Measurements from ENCODE around the gene CALY.

CALY gene

GRCh38 chr10:133350950-133351329 lies 14.2 kb upstream of the CALY start:
- DNase-seq, result no peak

DNA sequence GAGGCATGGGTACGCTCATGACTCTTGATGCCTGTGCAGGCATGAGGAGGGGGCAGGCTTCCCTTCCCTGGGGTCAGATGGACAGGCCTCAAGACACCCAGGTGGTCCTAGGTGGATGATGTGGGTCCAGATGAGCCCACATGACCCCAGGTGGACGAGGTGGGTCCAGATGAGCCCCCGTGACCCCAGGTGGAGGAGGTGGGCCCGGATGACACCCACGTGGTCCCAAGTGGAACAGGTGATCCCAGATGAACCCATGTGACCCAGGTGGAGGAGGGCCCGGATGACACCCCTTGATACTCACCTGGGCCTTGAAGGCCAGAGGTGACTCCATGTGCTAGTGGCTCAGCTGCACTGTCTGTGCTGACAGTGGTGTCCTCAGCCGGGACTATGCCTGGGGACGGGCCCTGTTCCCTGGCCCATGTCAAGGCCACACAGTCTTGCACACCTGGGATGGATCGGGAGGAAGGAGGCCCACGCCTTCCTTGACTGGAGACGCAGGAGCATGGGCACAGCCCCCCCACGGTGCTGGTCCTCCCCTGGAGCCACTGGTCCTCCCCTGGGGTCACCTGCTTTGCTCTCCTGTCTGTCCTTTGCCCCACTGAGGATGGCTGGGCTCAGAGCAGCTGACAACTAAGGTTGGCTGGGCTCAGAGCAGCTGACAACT lies 13.7 kb upstream of the CALY start:
- DNase-seq, result no peak

DNA sequence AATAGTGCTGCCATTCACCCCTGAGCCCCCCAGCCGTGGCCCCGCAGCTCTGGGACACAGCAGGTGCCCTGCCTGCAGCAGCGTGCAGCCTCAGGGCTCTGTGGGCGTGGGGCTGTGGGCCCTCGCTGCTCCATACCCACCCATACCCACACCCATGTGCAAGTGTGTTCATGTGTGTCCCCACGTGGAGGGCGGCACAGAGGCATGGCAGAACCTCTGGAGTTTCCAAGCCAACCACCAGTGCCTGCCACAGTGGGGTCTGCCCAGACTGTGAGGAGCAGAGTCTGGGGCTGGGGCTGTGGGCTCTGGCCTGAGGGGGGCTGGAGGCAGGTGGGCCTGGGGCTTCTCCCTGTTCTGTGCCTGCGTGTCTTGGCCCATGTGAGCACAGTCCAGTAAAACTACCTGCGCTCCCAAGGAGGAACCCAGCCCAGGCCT lies 12.9 kb upstream of the CALY start:
- no peak for DNase-seq

- no peak for DNase-seq
Observed at GRCh38 chr10:133349160-133349568, 12.5 kb upstream of the CALY start.

DNA sequence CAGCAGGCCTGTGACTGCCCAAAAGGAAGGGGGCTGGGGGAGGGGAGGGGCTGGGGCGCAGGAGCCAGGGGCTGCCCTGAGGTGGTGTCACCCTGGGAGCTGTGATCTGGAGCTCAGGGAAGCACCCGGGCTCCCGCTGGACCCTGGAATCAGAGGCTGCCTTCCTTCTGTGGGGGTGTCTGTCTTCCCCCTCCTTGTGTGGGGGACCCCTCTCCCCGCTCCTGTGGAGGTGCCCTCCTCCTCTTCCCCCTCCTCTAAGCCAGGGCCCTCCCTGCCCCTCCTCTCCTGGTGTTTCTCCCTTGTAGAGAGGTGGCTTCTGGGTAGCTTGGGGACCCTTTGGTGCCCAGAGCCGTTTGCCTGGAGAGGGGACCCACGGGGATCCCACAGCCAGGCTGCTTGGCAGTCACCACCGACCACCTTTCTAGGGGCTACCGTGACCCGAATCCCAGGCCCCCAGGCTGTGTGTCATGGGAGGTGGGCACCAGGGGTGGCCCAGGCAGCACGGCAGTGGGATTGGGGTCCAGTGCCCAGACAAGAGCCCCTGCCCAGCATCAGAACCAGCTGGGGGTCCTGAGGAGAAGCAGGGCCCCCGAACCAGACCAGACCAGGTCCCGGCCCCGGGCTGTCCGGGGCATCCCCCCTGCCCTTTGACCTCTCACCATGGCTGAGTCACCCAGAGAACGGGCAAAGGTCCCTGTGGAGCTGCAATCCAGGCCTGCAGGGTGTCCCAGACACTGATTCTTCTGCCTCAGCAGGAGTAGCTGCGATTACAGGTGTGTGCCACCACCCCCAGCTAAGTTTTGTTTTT lies 11.2 kb upstream of the CALY start:
- no peak for DNase-seq

DNA sequence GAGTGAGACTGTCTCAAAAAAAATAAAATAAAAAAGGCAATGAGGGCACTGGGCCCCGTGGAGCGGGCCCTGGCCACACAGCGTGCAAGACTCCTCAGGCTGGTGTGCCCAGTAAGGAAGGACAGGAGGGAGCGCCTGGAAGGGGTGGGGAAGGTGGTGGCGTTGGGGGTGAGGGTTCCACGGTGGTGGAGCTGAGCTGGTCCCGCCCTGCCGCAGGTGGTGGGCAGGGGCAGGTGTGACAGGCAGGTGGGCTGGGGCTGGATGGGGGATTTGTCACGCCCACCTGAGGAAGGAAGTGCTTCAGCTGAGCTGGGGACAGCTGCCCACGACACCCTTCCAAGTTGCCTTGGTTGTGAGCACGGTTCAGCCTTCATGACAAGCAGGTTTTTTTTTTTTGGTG lies 9.7 kb upstream of the CALY start:
- DNase-seq, result no peak

GRCh38 chr10:133344236-133344635 lies 7.5 kb upstream of the CALY start:
- DNase-seq, result no peak

- DNase-seq, result no peak
Observed at GRCh38 chr10:133343558-133343957, 6.9 kb upstream of the CALY start.

GRCh38 chr10:133342942-133343341 lies 6.2 kb upstream of the CALY start:
- no peak for DNase-seq

- no peak for DNase-seq
Observed at GRCh38 chr10:133341983-133342382, 5.3 kb upstream of the CALY start.

DNA sequence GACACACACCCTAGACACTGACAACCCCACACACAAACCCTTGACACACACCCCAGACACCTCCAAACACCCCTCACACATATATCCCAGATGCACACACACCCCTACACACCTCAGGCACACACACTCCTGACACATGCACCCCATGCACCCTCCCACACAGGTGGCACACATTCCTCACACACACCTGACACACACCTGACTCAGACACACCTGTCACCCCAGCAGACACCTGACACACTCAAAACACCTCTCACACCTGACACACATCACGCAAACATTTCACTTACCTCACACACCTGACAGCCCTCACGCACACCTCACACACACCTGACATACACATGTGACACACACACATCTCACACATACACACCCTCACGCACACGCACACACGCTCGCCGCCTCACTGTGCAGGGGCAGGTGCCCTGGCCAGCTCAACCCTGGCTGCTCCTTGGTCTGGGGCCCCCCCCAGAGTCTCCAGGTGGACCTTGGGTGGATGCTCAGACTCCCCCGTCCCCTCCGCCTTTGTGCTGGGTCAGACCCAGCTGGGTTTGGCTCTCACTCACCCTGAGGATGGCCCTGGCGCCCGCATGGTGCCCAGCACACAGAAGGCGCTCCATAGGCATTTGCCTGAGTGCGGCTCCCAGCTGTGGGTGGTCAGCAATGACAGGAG lies 3.1 kb upstream of the CALY start:
- no peak for DNase-seq

DNA sequence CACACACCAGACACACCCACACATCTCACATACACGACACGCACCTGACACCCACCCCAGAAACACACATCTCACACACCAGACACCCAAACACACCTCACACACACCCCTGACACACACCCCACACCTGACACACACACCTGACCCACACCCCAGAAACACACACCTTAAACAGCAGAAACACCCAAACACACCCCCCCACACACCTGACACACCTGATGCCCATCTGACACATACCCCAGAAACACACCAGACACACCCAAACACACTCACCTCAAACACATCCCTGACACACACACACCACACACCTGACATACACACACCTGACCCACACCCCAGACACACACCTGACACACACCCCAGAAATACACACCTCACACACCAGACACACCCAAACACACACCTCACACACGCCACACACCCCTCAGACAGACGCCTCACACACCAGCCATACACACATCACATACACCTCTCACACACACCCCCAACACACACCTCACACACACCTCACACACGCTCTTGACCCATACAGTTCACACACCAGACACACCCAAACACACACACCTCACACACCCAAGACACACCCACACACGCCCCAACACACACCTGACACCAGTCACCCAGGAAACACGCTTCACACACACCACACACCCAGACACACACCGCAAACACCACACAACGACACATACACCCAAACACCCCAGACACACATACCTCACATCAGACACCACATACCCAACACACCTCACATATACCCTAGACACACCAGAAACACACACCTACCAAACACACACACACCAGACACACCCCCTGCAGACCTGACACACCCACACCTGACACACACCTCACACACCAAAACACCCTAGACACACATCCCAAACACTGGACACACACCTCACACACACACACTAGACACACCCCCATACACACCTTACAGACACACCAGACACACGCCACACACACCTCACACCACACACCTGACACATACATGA lies 1.7 kb upstream of the CALY start:
- no peak for DNase-seq

GRCh38 chr10:133337370-133337725 lies 652 bp upstream of the CALY start:
- no peak for DNase-seq

DNA sequence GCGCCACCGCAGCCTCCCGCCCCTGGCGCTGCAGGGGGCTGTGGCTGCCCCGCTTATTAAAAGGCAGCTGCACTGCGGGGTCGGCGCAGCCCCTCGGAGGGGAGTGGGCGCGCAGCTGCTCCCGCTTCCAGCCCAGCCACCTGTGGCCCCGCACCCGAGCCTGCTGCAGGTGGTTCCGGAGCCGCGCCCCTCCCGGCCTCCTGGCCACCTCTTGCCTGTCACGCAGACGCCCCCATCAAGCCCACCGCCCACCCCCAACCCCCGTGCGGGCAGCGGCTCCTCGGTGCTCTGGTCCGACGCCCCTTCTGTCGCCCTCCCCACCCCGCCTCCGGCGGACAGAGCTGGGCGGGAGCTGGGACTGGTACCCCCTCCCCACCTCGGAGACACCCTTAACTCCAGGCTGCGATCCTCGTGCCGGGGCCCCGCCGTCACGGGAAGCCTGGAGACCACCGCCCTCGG lies 549 bp downstream of the CALY start:
- no peak for DNase-seq

DNA sequence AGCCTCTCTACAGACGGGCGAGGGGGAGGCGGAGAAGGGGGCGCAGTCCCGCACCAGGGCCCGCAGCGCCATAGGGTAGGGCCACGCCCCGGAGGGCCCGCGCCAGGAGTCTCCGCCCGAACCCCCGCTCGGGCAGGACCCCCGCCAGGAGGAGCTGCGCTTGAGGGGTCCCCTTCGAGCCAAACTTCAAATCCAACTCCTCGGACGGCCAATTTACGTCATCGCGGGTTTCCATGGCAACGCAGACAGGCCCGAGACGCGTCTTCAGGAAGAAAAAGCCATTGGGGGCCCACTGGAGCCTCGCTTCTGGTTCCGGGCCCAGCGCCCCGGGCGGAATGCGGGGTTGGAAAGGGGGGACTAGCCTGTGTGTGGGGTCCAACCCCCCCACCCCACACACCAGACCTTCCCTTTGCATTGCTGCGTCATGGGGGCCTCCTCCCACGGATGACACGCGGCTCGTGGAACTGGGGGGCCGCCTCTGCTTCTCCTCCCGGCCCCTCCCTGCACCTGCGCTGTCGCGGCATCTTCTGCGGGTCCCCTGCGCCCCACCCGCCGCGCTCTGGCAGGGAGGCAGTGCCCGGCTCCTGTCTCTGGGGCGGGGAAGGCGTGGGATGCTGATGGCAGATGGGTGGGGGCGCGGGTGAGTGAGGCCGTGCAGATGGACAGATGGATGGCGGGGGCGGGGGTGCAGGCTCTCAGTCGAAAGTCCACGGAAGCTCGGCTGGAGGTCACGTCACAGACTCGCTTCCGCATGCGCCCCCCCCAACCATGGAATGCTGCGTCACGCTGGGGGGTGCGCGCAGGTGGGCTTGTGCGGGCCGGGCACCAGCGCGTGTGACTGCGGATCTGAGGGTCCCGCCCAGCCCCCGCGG lies 1.2 kb downstream of the CALY start:
- peak; percentile 39 for DNase-seq

GRCh38 chr10:133334503-133335245 lies 2.0 kb downstream of the CALY start:
- no peak for DNase-seq

GRCh38 chr10:133332936-133333699 lies 3.6 kb downstream of the CALY start:
- no peak for DNase-seq

DNA sequence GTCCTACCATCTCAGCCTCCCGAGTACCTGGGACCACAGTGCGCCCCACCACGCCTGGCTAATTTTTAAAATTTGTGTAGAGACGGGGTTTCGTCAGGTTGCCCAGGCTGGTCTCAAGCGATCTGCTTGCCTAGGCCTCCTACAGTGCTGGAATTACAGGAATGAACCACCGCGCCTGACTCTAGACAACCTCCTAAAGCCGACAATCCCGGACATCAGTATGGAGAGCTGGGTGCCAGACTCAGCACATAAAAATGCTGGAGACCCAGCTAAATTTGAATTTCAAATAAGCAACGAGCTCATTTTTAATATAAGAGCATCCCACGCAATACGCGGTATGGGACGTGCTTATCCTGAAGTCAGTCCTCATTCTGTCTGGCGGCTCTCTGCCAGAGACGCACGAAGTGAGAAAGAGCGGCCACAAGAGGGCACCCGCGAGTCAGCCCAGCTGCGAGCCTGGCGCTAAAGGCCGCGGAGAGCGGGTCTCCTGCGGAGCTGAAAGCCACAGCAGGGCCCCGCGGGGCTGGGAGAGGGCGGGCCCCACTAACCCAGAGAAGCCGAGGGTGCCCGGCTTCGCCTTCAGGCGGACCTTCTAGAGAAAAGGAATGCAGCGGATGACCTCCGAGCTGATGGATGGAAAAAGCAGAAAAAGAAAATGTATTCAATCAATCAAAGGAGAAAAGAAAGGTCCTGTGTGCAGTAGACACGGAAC lies 7.0 kb downstream of the CALY start:
- DNase-seq, result peak; percentile 80

Measured in fibroblast of skin of back (primary cell).